NCI-H1092 (cell line): ENCODE data around the gene MVP.
"Not testable (repeated sequence)": the region's sequence is repeated elsewhere in the genome, so short reads cannot be mapped to it uniquely, and the experiment has no call there.

ENCODE experiments used
- DNase-seq: peaks from one replicate; lab custom pipeline; 2025; lab: John Stamatoyannopoulos, UW

Gene MVP

GRCh38 chr16:29815793-29816693 is 4.2 kb upstream of the MVP start, which contains the start of gene PAGR1:
Gene PAGR1 (plus strand): TSS chr16:29816152. CDS start chr16:29816526, 374 bp downstream.
- DNase-seq = peak; percentile 99

- peak; percentile 24 for DNase-seq
Measured at GRCh38 chr16:29816694-29817441, 3.4 kb upstream of the MVP start.

DNA sequence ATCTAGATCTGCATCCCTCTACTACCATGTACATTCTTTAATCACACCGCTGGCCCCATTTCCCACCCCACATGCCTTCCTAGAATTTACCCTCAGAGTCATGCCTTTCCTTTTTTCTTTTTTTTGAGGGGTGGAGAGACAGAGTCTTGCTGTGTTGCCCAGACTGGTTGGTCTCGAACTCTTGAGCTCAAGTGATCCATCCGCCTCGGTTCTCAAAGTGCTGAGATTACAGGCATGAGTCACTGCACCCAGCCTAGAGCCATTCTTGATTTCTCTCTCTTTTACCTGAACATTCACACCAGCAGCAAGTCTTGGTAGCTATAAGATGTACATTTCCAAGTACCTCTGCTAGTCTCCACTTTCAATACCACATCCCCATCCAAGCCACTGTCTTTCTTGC is 2.2 kb upstream of the MVP start:
- DNase-seq = no peak

DNA sequence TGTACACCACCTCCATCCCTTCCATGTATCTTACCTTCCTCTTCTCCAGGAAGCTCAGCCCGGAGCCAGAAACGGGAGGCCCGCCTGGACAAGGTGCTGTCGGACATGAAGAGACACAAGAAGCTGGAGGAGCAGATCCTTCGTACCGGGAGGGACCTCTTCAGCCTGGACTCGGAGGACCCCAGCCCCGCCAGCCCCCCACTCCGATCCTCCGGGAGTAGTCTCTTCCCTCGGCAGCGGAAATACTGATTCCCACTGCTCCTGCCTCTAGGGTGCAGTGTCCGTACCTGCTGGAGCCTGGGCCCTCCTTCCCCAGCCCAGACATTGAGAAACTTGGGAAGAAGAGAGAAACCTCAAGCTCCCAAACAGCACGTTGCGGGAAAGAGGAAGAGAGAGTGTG is 756 bp upstream of the MVP start:
- DNase-seq = no peak

GRCh38 chr16:29820730-29821642 is 724 bp downstream of the MVP start:
- no peak for DNase-seq

DNA sequence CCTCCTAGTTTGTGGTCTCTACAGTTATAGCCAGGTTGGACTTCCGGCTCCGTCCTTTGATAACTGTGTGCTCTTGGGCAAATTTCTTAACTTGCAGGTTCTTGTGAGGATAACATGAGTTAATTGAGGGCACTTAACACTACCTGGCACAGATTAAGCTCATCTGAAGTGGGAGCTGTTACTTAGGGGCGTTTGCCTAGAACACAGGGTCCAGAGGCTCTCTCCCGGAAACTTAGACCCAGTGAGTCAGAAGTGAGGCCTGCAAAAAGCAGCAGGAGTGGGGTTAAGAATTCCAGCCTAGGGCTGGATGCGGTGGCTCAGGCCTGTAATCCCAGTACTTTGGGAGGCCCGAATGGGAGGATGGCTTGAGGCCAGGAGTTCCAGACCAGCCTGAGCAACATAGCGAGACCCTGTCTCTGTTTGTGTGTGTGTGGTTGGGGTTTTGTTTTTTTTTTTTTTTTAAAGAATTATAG is 1.4 kb downstream of the MVP start:
- DNase-seq = no peak

DNA sequence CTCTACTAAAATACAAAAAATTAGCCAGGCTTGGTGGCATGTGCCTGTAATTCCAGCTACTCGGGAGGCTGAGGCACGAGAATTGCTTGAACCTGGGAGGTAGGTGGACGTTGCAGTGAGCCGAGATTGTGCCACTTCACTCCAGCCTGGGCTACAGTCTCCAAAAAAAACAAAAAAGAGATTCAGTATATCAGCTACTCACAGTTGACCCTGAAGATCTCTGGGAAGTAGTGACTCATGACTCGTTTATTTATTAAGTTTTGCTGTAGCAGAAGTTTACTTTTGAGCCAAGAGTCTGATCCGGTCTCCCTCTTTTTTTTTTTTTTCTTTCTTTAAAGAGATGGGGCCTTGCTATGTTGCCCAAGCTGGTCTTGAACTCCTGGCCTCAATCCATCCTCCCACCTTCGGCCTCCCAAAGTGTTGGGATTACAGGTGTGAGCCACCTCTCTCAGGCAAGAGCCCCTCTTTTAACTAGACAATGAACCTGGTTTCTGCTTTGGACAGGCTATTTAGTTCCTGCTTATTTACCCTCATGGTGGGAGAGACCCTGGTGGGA is 4.4 kb downstream of the MVP start:
- DNase-seq = no peak

DNA sequence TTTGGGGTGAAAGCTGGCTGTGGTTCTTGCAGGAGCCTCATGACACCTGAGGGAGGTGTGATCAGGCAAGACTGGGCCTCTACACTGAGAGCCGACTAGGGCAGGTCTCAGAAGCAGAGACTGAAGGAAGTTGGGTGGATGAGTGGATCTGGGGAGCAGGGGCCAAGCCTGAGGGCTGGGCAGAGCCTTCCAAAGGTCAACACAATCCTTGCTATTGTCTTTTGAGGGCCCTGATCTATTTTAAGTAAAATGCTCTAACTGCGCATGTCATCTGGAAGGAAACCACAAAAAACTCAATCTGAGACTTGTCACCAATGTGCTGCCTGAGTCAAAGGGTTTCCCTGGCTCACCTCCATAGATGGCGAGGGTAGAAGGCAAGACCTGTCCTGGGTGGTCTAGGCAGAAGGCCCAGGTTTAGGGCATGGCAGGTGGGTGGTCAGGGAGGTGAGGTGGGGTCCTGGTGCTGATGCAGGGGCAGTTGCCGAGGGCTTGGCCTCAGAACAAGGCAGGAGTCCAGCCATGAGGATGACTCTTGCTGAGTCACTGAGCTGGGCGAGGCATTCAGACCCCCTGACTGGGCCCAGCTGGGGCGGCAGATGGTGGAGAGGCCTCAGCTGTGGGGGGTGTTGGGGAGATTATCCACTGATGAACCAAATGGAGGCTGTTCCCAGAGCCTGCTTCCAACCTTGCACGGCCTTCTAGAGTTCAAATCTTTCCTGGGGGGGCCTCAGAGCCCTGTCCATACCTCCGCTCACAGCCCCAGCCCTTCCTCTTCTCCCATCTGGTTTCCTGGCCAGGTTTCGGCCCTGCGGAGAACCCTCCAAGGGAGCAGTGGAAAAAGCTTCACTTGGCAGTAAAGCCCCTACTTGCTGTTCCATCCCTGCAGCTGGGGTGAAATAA is 5.1 kb downstream of the MVP start:
- no peak for DNase-seq

DNA sequence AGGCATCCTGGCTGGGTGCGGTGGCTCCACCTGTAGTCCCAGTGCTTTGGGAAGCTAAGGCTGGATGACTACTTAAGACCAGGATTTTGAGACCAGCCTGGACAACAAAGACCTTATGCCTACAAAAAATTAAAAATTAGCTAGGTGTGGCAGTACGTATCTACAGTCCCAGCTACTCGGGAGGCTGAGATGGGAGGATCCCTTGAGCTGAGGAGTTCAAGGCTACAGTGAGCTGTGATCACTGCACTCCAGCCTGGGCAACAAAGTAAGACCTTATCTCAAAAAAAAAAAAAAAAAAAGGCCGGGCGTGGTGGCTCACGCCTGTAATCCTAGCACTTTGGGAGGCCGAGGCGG is 6.1 kb downstream of the MVP start:
- DNase-seq = no peak

- no peak for DNase-seq
Measured at GRCh38 chr16:29830774-29831173, 10.5 kb downstream of the MVP start.

GRCh38 chr16:29831490-29831889 is 11.2 kb downstream of the MVP start:
- no peak for DNase-seq

GRCh38 chr16:29833219-29833618 is 13.0 kb downstream of the MVP start:
- not testable (repeated sequence) for DNase-seq

- DNase-seq = no peak
Measured at GRCh38 chr16:29834079-29834478, 13.8 kb downstream of the MVP start.

- no peak for DNase-seq
Measured at GRCh38 chr16:29835926-29836325, 15.7 kb downstream of the MVP start.

DNA sequence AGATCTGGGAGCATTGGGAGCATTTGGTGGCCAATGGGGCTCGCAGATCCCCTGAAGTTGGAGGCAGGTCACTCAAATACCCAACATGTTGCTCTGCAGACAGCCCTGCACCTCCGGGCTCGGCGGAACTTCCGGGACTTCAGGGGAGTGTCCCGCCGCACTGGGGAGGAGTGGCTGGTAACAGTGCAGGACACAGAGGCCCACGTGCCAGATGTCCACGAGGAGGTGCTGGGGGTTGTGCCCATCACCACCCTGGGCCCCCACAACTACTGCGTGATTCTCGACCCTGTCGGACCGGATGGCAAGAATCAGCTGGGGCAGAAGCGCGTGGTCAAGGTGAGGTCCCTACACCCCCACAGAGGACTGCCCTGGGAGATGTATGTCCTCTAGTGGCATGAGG is 16.4 kb downstream of the MVP start:
- DNase-seq = no peak

- DNase-seq = no peak
Measured at GRCh38 chr16:29837841-29838240, 17.6 kb downstream of the MVP start.

GRCh38 chr16:29839822-29840221 is 19.6 kb downstream of the MVP start:
- no peak for DNase-seq

DNA sequence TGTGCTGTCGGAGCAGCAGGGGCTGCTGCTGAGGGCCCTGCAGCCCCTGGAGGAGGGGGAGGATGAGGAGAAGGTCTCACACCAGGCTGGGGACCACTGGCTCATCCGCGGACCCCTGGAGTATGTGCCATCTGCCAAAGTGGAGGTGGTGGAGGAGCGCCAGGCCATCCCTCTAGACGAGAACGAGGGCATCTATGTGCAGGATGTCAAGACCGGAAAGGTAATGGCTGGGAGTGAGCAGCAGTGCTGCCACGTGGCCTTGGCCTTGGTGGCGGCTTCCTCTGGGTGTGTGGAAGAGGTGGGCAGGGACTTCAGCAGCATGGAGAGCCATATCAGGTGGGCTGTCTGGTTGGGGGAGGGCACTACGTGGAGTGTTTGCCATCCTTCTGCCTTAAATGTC is 20.0 kb downstream of the MVP start:
- no peak for DNase-seq

DNA sequence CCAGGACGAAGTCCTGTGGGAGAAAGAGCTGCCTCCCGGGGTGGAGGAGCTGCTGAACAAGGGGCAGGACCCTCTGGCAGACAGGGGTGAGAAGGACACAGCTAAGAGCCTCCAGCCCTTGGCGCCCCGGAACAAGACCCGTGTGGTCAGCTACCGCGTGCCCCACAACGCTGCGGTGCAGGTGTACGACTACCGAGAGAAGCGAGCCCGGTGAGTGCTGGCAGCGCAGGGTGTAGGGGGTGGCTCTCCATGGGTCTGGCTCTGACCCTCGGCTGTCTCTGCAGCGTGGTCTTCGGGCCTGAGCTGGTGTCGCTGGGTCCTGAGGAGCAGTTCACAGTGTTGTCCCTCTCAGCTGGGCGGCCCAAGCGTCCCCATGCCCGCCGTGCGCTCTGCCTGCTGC is 21.4 kb downstream of the MVP start:
- no peak for DNase-seq

DNA sequence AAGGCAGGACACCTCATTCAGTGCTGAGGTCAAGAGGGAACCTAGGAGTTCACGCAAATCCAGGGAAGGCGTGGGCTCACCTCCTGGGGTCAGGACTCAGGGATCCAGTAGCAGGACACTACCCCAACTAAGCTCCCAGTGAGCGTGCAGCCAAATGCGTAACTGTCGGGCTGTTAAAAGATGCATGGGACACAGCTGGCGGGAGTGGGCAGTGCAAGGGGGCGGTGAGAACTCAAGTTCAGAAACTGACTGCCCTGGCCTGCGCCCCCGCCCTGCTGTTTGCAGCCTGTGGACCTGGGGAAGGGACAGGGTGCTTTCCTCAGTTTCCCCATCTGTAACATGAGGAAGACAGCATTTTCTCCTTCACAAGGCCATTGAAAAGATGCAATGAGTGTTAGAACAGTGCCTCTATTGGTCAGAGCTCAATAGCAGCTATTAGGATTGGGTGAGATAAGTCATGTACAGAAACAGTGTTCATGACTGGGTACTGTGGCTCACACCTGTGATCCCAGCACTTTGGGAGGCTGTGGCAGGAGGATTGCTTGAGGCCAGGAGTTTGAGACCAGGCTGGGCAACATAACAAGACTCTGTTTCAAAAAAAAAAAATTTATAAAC is 22.6 kb downstream of the MVP start:
- DNase-seq = no peak
